Activated CD4-positive, alpha-beta memory T cell treated with anti-CD3 and anti-CD28 coated beads, Interleukin-2, amount 10 ng/mL, durations not matched to agents 7 days and 5 days (primary cell): ENCODE measurements around the gene BMP8A. TPM values are rescaled to one million over a fixed set of nuclear protein-coding genes. Genes with fewer than 3 reads are reported as not detected.
A peak's percentile ranks its signal among the peaks of the same experiment; 100 is the strongest.

Experiments
- CTCF ChIA-PET: fragments of 350-600 bp; sonication (Branson Sonifier 250); formaldehyde crosslinking; loops from one replicate; lab custom pipeline; 2021; ENCODE audit warnings: antibody characterized with exemption, inconsistent platforms; lab: Charles Lee
- POLR2A ChIA-PET: fragments of 350-600 bp; sonication (Branson Sonifier 250); formaldehyde crosslinking; loops from one replicate; lab custom pipeline; 2021; ENCODE audit warnings: antibody characterized with exemption; lab: Charles Lee
- DNase-seq: peaks from one replicate; pipeline ENCODE4 v3.0.0-alpha.2; 2020
- H3K27ac Mint-ChIP-seq: one replicate; pipeline ENCODE4 v1.8.0; 2021; ENCODE audit warnings: mild to moderate bottlenecking, mixed read lengths
- H3K27me3 Mint-ChIP-seq: one replicate; pipeline ENCODE4 v1.8.0; 2021; ENCODE audit warnings: mixed read lengths
- H3K36me3 Mint-ChIP-seq: one replicate; pipeline ENCODE4 v1.8.0; 2021; ENCODE audit warnings: low read depth, mixed read lengths
- H3K4me1 Mint-ChIP-seq: one replicate; pipeline ENCODE4 v1.8.0; 2021; ENCODE audit warnings: mixed read lengths
- H3K4me3 Mint-ChIP-seq: one replicate; pipeline ENCODE4 v1.8.0; 2021; ENCODE audit warnings: mild to moderate bottlenecking, mixed read lengths
- H3K9me3 Mint-ChIP-seq: one replicate; pipeline ENCODE4 v1.8.0; 2021; ENCODE audit warnings: mixed read lengths
- total RNA-seq, 2 experiments: library from RNA; stranded (reverse); gene quantifications; one replicate each; pipeline ENCODE4 v1.2.3, GENCODE V29; 2021

The BMP8A gene
- total RNA-seq, 2 experiments from 2014 or later = not detected

DNA sequence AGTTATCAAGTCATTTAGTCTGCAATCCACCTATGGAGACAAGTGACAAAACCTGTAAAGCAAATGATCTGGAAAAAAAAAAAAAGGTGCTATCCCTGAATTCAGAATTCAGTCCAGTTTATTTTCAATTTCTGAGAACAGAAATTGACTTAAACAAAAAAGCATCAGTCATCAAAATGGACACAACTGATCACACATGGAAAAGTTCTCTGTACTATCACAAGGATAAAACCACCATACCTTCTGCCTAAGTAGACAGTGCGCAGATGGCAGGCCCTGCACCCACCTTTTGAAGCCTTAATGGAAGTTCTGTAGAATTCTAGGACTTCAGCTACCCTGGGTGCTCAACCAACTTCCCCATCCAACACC, 81.6 kb downstream of the BMP8A start:
- H3K9me3 Mint-ChIP-seq = no peaks in the 10 kb centered on the region
- H3K36me3 Mint-ChIP-seq = peaks cover 66% of the 10 kb centered on the region
- CTCF ChIA-PET = interaction anchor here (1.2 to 1.7 kb wide), 3 partner anchors 33 to 154 kb away, joined by 3 to 6 read pairs (median 3); no protein-coding TSS in a partner anchor
- no peak for DNase-seq
- H3K27ac Mint-ChIP-seq = no peak overlapping the region
- POLR2A ChIA-PET = interaction anchor here (0.7 to 4.9 kb wide), 4 partner anchors 9 to 368 kb away, joined by 3 to 36 read pairs (median 10); partner anchors contain the start of gene MACF1
- peaks cover 45% of the 10 kb centered on the region for H3K4me1 Mint-ChIP-seq
- no peaks in the 10 kb centered on the region for H3K27me3 Mint-ChIP-seq
- peak overlapping the region; percentile 90 for H3K4me3 Mint-ChIP-seq

GRCh38 chr1:39573736-39574624, 82.5 kb downstream of the BMP8A start:
- Mint-ChIP-seq H3K36me3 (peaks cover 57% of the 10 kb centered on the region), H3K9me3 (no peaks in the 10 kb centered on the region), H3K4me1 (peaks cover 45% of the 10 kb centered on the region), H3K27me3 (no peaks in the 10 kb centered on the region), H3K4me3 (peak overlapping the region; percentile 90), H3K27ac (peak overlapping the region; percentile 53)
- POLR2A ChIA-PET = interaction anchor here (0.7 to 4.9 kb wide), 7 partner anchors 9 to 369 kb away, joined by 3 to 36 read pairs (median 4); partner anchors contain the start of genes MACF1 and PPIE
- DNase-seq = no peak
- CTCF ChIA-PET = interaction anchor here (0.8 to 2.3 kb wide), 9 partner anchors 32 to 382 kb away, joined by 3 to 10 read pairs (median 3); no protein-coding TSS in a partner anchor

GRCh38 chr1:39574646-39575045, 83.2 kb downstream of the BMP8A start:
- DNase-seq = no peak
- Mint-ChIP-seq H3K36me3 (peaks cover 50% of the 10 kb centered on the region), H3K4me1 (peaks cover 45% of the 10 kb centered on the region), H3K9me3 (no peaks in the 10 kb centered on the region), H3K4me3 (peak overlapping the region; percentile 90), H3K27me3 (no peaks in the 10 kb centered on the region), H3K27ac (peak overlapping the region; percentile 88)
- ChIA-PET POLR2A (interaction anchor here (0.6 to 4.9 kb wide), 18 partner anchors 10 to 548 kb away, joined by 3 to 36 read pairs (median 4); partner anchors contain the start of genes HPCAL4 and PPIE), CTCF (interaction anchor here (0.8 to 2.3 kb wide), 5 partner anchors 32 to 382 kb away, joined by 3 to 10 read pairs (median 3); no protein-coding TSS in a partner anchor)

Other genes starting within 250 kb of the BMP8A start
- 100 to 1,000 TPM; 159 to 161 TPM for gene PABPC4, start 85.2 kb downstream of the BMP8A start, total RNA-seq
- gene HEYL, start 148.0 kb downstream of the BMP8A start, total RNA-seq = not detected
- not detected for gene NT5C1A, start 180.5 kb downstream of the BMP8A start, total RNA-seq
- gene HPCAL4, start 199.8 kb downstream of the BMP8A start, total RNA-seq = 1 to 10 TPM; 2.4 to 2.6 TPM
- 10 to 100 TPM; 52.3 to 57.4 TPM for gene PPIE, start 247.2 kb downstream of the BMP8A start, total RNA-seq